GM23338 (cell line): ENCODE data around the gene CA12. TPM values are rescaled to one million over a fixed set of nuclear protein-coding genes. Genes with fewer than 3 reads are reported as not detected.
A peak's percentile ranks its signal among the peaks of the same experiment; 100 is the strongest.

ENCODE experiments used
- ATAC-seq: fragments of 200-7000 bp; cut with Tn5 transposase; 3 replicates; pipeline ENCODE4 v1.9.1; 2020
- DNase-seq: peaks from one replicate; pipeline ENCODE4 v3.0.0-alpha.2; 2015; ENCODE audit warnings: low spot score
- H2AFZ ChIP-seq: fragments of 200-600 bp; sonication (generic); 2 replicates; pipeline ENCODE4 v1.8.0; 2016; ENCODE audit warnings: antibody characterized with exemption, mild to moderate bottlenecking, moderate library complexity
- H3F3A ChIP-seq: fragments of 200-600 bp; sonication (generic); replicated peaks from 2 replicates; pipeline ENCODE4 v1.8.0; 2017; ENCODE audit warnings: antibody characterized with exemption, mixed run types, low read depth
- H3K27ac ChIP-seq: fragments of 200-600 bp; sonication (generic); 2 replicates; pipeline ENCODE4 v1.6.1; 2016; ENCODE audit warnings: low read depth
- H3K27me3 ChIP-seq: fragments of 200-600 bp; sonication (generic); 2 replicates; pipeline ENCODE4 v1.8.0; 2016; ENCODE audit warnings: mild to moderate bottlenecking, mixed run types, moderate library complexity; ENCODE audit not compliant: insufficient read depth
- H3K36me3 ChIP-seq: fragments of 200-600 bp; sonication (generic); 2 replicates; pipeline ENCODE4 v1.8.0; 2016; ENCODE audit warnings: mild to moderate bottlenecking; ENCODE audit not compliant: insufficient read depth
- H3K4me1 ChIP-seq: fragments of 200-600 bp; sonication (generic); 2 replicates; pipeline ENCODE4 v1.8.0; 2016; ENCODE audit warnings: mild to moderate bottlenecking, moderate library complexity; ENCODE audit not compliant: insufficient read depth
- H3K4me2 ChIP-seq: fragments of 200-600 bp; sonication (generic); 2 replicates; pipeline ENCODE4 v1.7.1; 2017; ENCODE audit warnings: mixed run types
- H3K4me3 ChIP-seq: fragments of 200-600 bp; sonication (generic); 2 replicates; pipeline ENCODE4 v1.6.1; 2016; ENCODE audit warnings: mixed run types
- H3K79me2 ChIP-seq: fragments of 200-600 bp; sonication (generic); replicated peaks from 2 replicates; pipeline ENCODE4 v1.8.0; 2017; ENCODE audit warnings: mild to moderate bottlenecking; ENCODE audit not compliant: insufficient read depth
- H3K9me2 ChIP-seq: fragments of 200-600 bp; sonication (generic); 2 replicates; pipeline ENCODE4 v1.8.0; 2017; ENCODE audit not compliant: insufficient read depth
- H4K20me1 ChIP-seq: fragments of 200-600 bp; sonication (generic); replicated peaks from 2 replicates; pipeline ENCODE4 v1.8.0; 2017; ENCODE audit warnings: mild to moderate bottlenecking; ENCODE audit not compliant: insufficient read depth
- H3K27ac Mint-ChIP-seq: 2 replicates; pipeline ENCODE4 v1.8.0; 2020; ENCODE audit warnings: inconsistent platforms, mild to moderate bottlenecking, moderate library complexity, mixed read lengths
- H3K27me3 Mint-ChIP-seq: 3 replicates; pipeline ENCODE4 v1.8.0; 2022; ENCODE audit warnings: low read depth, mild to moderate bottlenecking, moderate library complexity, mixed read lengths, inconsistent platforms; ENCODE audit not compliant: insufficient read depth, poor library complexity
- H3K36me3 Mint-ChIP-seq: 3 replicates; pipeline ENCODE4 v1.8.0; 2021; ENCODE audit warnings: low read depth, mild to moderate bottlenecking, inconsistent platforms, moderate library complexity, mixed read lengths
- H3K4me1 Mint-ChIP-seq: 3 replicates; pipeline ENCODE4 v1.8.0; 2020; ENCODE audit warnings: mild to moderate bottlenecking, inconsistent platforms, mixed read lengths
- H3K4me3 Mint-ChIP-seq: 3 replicates; pipeline ENCODE4 v1.8.0; 2021; ENCODE audit warnings: moderate library complexity, mild to moderate bottlenecking, inconsistent platforms, mixed read lengths
- H3K9me3 Mint-ChIP-seq: 3 replicates; pipeline ENCODE4 v1.8.0; 2020; ENCODE audit warnings: moderate library complexity, mild to moderate bottlenecking, inconsistent platforms, mixed read lengths
- CREB1 ChIP-seq: fragments of 250-450 bp; sonication (Bioruptor Pico); IDR thresholded peaks from 2 replicates; pipeline ENCODE4 v1.5.0; 2020; ENCODE audit warnings: low read depth, mild to moderate bottlenecking, moderate library complexity
- CTCF ChIP-seq, 2 experiments: fragments of 200-600 bp in 1 of 2; sonication (generic) in 1 of 2; conservative IDR thresholded peaks; 2 replicates each; pipeline versions ENCODE4 v1.5.1 to v1.6.1; 2016 to 2017; ENCODE audit warnings: antibody characterized with exemption in 2 of 2, low read depth in 2 of 2, mild to moderate bottlenecking in 2 of 2, moderate library complexity in 1 of 2
- ETS1 ChIP-seq: IDR thresholded peaks from 2 replicates; pipeline ENCODE4 v1.6.1; 2016; ENCODE audit warnings: antibody characterized with exemption
- EZH2 ChIP-seq: fragments of 200-600 bp; sonication (generic); IDR thresholded peaks from one replicate; pipeline ENCODE4 v1.8.0; 2017; ENCODE audit warnings: antibody characterized with exemption, mild to moderate bottlenecking, low read depth; ENCODE audit not compliant: unreplicated experiment
- EZH2phosphoT487 ChIP-seq: fragments of 200-600 bp; sonication (generic); IDR thresholded peaks from one replicate; pipeline ENCODE4 v1.8.1; 2018; ENCODE audit warnings: antibody characterized with exemption; ENCODE audit not compliant: unreplicated experiment
- JUNB ChIP-seq: IDR thresholded peaks from one replicate; pipeline ENCODE4 v1.6.1; 2016; ENCODE audit warnings: antibody characterized with exemption; ENCODE audit not compliant: unreplicated experiment
- NANOG ChIP-seq: IDR thresholded peaks from 2 replicates; pipeline ENCODE4 v1.6.1; 2016; ENCODE audit warnings: antibody characterized with exemption, borderline replicate concordance
- ZNF462 ChIP-seq: fragments of 250-450 bp; sonication (Bioruptor Pico); IDR thresholded peaks from 2 replicates; pipeline ENCODE4 v1.5.0; 2020; ENCODE audit warnings: mild to moderate bottlenecking, moderate library complexity
- polyA plus RNA-seq: library from polyadenylated mRNA; unstranded; fragments of >200 nt; fragmentation: Nextera tagmentation; extraction: Ambion mirVana; gene quantifications from 2 replicates; pipeline ENCODE4 v1.2.1, GENCODE V29; 2016
- total RNA-seq: library from RNA; depleted of rRNA; stranded (reverse); fragments of >200 nt; shearing (Covaris generic); gene quantifications from 2 replicates; pipeline ENCODE4 v1.2.3, GENCODE V29; 2014

The CA12 gene
- total and polyA plus RNA-seq, 2 experiments from 2014 or later, result 2.9 to 5.2 TPM

GRCh38 chr15:63396152-63396928 is 14.7 kb upstream of the CA12 start:
- peak; percentile 64 for DNase-seq
- Histone ChIP-seq H3K79me2 (no peaks in the 10 kb centered on the region), H3K9me2 (no peaks in the 10 kb centered on the region), H3K4me2 (no peak overlapping the region), H3K4me3 (no peak overlapping the region), H3F3A (no peaks in the 10 kb centered on the region), H3K27ac (no peak overlapping the region), H4K20me1 (no peaks in the 10 kb centered on the region), H3K36me3 (no peaks in the 10 kb centered on the region), H3K27me3 (peaks cover 39% of the 10 kb centered on the region), H2AFZ (no peak overlapping the region), H3K4me1 (peaks cover 8% of the 10 kb centered on the region)
- H3K4me3 Mint-ChIP-seq, result no peak overlapping the region
- peaks cover 22% of the 10 kb centered on the region for H3K27me3 Mint-ChIP-seq
- H3K27ac Mint-ChIP-seq, result no peak overlapping the region
- ATAC-seq, result peak; percentile 92
- H3K9me3 Mint-ChIP-seq, result no peaks in the 10 kb centered on the region
- no peaks in the 10 kb centered on the region for H3K36me3 Mint-ChIP-seq
- peak; percentile 50; the same call in 1 of the 2 replicates for TF ChIP-seq NANOG
- TF ChIP-seq CTCF (conservative IDR thresholded peaks at IDR 0.05; ENCODE audit: low read depth in 2 of 2), result peak in 1 of 2 experiments; percentile 36; a peak in 2 of 4 replicates
- TF ChIP-seq EZH2phosphoT487, result no peak
- TF ChIP-seq ETS1, result no peak
- no peak for TF ChIP-seq CREB1
- peaks cover 15% of the 10 kb centered on the region for H3K4me1 Mint-ChIP-seq

- ATAC-seq (no peak), DNase-seq (no peak)
- Mint-ChIP-seq H3K4me1 (peaks cover 15% of the 10 kb centered on the region), H3K27me3 (peaks cover 22% of the 10 kb centered on the region), H3K36me3 (no peaks in the 10 kb centered on the region), H3K27ac (no peak overlapping the region), H3K4me3 (no peak overlapping the region), H3K9me3 (no peaks in the 10 kb centered on the region)
- Histone ChIP-seq H3F3A (no peaks in the 10 kb centered on the region), H3K27me3 (peaks cover 39% of the 10 kb centered on the region), H4K20me1 (no peaks in the 10 kb centered on the region), H3K9me2 (no peaks in the 10 kb centered on the region), H3K4me1 (peaks cover 8% of the 10 kb centered on the region), H3K36me3 (no peaks in the 10 kb centered on the region), H2AFZ (no peak overlapping the region), H3K79me2 (no peaks in the 10 kb centered on the region), H3K4me3 (no peak overlapping the region), H3K4me2 (no peak overlapping the region), H3K27ac (no peak overlapping the region)
- TF ChIP-seq JUNB (no peak), ETS1 (no peak), EZH2 (no peak), ZNF462 (CRISPR knock-in tag) (no peak)
Measured at GRCh38 chr15:63395730-63396151, 14.1 kb upstream of the CA12 start.
